HG02678 (cell line): ENCODE data around the gene MTR.

Source experiments
- ATAC-seq: cut with Tn5 transposase; IDR thresholded peaks from one replicate; pipeline ENCODE4 v1.9.1; 2021; ENCODE audit warnings: mild to moderate bottlenecking, moderate library complexity; ENCODE audit not compliant: unreplicated experiment

MTR gene

DNA sequence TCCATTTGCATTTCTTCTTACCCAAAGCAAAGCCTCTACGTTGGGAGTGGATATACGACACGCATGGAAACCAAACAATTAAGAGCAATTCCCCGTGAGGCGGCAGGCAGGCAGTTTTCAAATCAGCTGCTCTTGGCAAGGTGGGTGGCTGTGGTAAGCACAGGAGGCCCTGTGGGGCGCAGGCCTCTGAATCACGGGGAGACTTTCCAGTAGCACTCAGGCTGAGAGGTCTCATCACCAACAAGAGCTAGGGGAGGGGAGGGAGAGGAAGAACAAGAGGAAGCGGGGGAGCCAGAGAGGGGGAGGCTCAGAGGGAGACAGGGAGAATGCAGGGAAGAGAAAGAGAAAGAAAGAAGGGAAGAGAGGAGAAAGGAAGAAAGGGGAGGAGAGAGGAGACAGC lies 152.7 kb downstream of the MTR start:
- ATAC-seq: no peak

DNA sequence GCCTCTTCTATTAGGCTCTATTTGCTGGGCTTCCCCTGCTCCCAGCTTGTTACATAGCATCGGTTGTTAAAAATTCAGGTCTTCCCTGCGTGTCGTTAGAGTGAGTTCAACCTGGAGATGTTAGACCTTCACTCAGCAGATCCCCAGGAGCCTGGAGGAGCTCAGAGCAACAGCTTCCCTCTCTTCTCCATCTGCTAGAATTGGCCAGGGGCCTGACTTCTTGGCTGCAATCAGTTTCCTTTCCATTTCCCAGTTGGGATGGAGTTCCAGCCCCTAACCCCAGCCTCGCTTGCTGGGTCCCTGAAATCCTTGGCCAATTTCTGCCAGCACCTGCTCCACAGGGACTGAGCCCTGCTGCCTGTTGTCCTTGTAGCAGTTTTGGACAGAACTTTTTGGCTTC lies 153.3 kb downstream of the MTR start:
- ATAC-seq: no peak

- ATAC-seq: no peak
Measured at GRCh38 chr1:236948996-236949395, 153.9 kb downstream of the MTR start.

- no peak for ATAC-seq
Measured at GRCh38 chr1:236950365-236950764, 155.3 kb downstream of the MTR start.

DNA sequence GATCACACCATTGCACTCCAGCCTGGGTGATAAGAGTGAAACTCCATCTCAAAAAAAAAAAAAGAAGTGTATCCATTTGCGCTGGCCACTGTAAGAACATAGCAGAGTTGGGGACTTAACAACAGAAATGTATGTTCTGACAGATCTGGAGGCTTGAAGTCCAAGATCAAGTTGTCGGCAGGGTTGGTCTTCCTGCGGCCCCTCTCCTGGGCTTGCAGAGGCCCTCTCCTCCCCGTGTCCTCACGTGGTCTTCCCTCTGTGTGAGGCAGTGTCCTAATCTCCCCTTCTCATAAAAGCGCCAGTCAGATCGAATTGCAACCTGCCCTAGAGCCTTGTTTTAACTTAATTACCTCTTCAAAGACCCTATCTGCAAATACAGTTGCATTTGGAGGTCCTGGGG lies 156.6 kb downstream of the MTR start:
- no peak for ATAC-seq

GRCh38 chr1:236952246-236953003 lies 157.3 kb downstream of the MTR start:
- ATAC-seq: no peak

DNA sequence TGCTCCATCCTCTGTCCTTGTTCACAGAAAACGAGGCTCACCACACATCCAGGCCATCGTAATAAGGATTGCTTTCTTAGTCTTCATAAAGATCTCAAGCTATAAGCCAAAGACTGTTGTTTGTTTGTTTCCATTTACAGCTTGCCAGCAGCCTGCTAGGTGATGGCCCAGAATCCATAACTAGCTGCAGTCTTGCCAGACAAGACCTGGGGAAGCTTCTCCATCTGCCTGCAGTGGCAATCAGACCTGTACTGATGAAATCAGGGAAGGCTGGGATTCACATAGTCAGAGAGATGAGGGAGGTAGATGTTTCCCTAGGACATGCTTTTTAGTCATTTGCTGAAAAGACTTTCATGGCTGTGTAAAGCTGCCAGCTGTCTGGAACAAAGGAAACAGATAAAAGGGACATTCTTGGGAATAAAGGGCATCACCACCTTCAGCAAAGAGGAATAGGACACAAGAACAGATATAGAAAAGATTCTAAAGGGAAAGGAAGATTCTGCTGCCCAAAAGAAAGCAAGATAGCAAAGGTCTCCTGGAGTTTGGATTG lies 158.1 kb downstream of the MTR start:
- ATAC-seq: no peak
